ENCODE data around the gene LPCAT1. TPM values are rescaled to one million over a fixed set of nuclear protein-coding genes. Genes with fewer than 3 reads are reported as not detected.

LPCAT1 gene
- total and polyA plus RNA-seq, 2 of the 13 experiments (the other 11 are each of a cell fraction or from before 2014, with no cell fraction given): 29.8 to 90.6 TPM

GRCh38 chr5:1523793-1524480 is at the start of gene LPCAT1 (continued):
- TF ChIP-seq PAXIP1 (CRISPR knock-in tag; conservative IDR thresholded peaks at IDR 0.05) (no peak), ZNF224 (CRISPR knock-in tag; IDR thresholded peaks at IDR 0.05) (no peak), THRA (CRISPR knock-in tag; IDR thresholded peaks at IDR 0.05; ENCODE audit: borderline replicate concordance) (no peak), TEAD3 (CRISPR knock-in tag; optimal IDR thresholded peaks at IDR 0.05; ENCODE audit: borderline replicate concordance) (peak; percentile 17), WIZ (CRISPR knock-in tag; IDR thresholded peaks at IDR 0.05) (no peak), KAT2B (IDR thresholded peaks at IDR 0.05; ENCODE audit: borderline replicate concordance, low read depth, low read length) (no peak), NFRKB (IDR thresholded peaks at IDR 0.05) (no peak), JARID2 (CRISPR knock-in tag; IDR thresholded peaks at IDR 0.05; ENCODE audit: insufficient replicate concordance) (no peak), ZNF776 (CRISPR knock-in tag; IDR thresholded peaks at IDR 0.05) (no peak; the same call in 1 of the 2 replicates), ZNF510 (CRISPR knock-in tag; IDR thresholded peaks at IDR 0.05; ENCODE audit: low read depth) (no peak), POLR2G (IDR thresholded peaks at IDR 0.05; ENCODE audit: low read depth, low read length) (peak; percentile 60), NBN (conservative IDR thresholded peaks at IDR 0.05) (no peak), MIXL1 (CRISPR knock-in tag; IDR thresholded peaks at IDR 0.05) (no peak), NCOA5 (CRISPR knock-in tag; IDR thresholded peaks at IDR 0.05) (no peak), TRIM22 (IDR thresholded peaks at IDR 0.05) (no peak), REPIN1 (CRISPR knock-in tag; IDR thresholded peaks at IDR 0.05; ENCODE audit: borderline replicate concordance, low read depth) (no peak), PCBP2 (optimal IDR thresholded peaks at IDR 0.05; ENCODE audit: low read depth, low read length, poor library complexity, severe bottlenecking) (no peak), ZZZ3 (CRISPR knock-in tag; IDR thresholded peaks at IDR 0.05; ENCODE audit: borderline replicate concordance) (no peak), NFYB (CRISPR knock-in tag; IDR thresholded peaks at IDR 0.05) (no peak), MED8 (CRISPR knock-in tag; IDR thresholded peaks at IDR 0.05; ENCODE audit: insufficient replicate concordance) (no peak)
- TF ChIP-seq, protein P1, sequence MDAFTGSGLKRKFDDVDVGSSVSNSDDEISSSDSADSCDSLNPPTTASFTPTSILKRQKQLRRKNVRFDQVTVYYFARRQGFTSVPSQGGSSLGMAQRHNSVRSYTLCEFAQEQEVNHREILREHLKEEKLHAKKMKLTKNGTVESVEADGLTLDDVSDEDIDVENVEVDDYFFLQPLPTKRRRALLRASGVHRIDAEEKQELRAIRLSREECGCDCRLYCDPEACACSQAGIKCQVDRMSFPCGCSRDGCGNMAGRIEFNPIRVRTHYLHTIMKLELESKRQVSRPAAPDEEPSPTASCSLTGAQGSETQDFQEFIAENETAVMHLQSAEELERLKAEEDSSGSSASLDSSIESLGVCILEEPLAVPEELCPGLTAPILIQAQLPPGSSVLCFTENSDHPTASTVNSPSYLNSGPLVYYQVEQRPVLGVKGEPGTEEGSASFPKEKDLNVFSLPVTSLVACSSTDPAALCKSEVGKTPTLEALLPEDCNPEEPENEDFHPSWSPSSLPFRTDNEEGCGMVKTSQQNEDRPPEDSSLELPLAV (CRISPR knock-in tag; conservative IDR thresholded peaks at IDR 0.05; ENCODE audit: low read depth): no peak
- TF ChIP-seq, protein P2, sequence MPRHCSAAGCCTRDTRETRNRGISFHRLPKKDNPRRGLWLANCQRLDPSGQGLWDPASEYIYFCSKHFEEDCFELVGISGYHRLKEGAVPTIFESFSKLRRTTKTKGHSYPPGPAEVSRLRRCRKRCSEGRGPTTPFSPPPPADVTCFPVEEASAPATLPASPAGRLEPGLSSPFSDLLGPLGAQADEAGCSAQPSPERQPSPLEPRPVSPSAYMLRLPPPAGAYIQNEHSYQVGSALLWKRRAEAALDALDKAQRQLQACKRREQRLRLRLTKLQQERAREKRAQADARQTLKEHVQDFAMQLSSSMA (CRISPR knock-in tag; IDR thresholded peaks at IDR 0.05): no peak; the same call in 1 of the 2 replicates

Data from HepG2 (cell line).